ENCODE results near the gene TM4SF20.
"Not testable (repeated sequence)": the region's sequence is repeated elsewhere in the genome, so short reads cannot be mapped to it uniquely, and the experiment has no call there.

TM4SF20 gene

DNA sequence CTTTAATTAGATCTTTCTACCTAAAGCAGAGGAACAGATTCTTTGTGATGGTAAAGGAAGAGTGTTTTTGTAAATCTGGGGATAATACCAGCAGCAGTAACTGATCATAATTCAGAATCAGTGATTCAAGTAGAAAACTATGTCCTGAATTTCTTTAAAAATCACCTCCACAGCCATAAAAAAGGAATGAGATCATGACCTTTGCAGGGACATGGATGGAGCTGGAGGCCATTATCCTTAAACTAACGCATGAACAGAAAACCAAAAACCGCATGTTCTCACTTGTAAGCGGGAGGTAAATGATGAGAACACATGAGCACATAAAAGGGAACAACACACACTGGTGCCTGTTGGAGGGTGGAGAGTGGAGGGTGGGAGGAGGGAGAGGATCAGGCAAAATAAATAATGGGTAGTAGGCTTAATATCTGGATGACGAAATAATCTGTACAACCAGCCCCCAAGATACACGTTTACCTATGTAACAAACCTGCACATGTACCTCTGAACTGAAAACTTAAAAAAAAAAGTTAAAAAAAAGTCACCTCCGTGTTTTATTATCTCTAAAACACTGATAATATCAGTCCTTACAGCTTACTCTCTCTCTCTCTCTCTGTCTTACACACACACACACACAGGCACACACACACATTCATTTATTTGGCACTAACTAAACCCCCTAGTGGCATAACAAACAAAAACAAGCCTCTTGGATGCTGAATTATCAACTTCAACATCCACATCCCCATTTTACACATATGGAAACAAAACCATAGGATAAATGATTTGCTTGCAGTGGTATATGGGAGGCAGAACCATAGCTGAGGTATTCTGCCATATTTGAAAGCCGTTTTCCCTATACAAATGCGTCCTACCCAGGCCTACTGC lies 1.4 kb downstream of the TM4SF20 start:
- H3K27me3 ChIP-seq (ENCODE audit: control insufficient read depth in 1 of 2, insufficient read depth in 2 of 2, low read length in 2 of 2) = no peaks in the 10 kb centered on the region
- H3K36me3 ChIP-seq (ENCODE audit: insufficient read depth, low read length) = no peaks in the 10 kb centered on the region
- no peak overlapping the region for H3K9ac ChIP-seq (ENCODE audit: low read length)

GRCh38 chr2:227376656-227377396 lies 2.3 kb downstream of the TM4SF20 start:
- H3K4me3 ChIP-seq (ENCODE audit: low read depth in 1 of 2, low read length in 2 of 2) = no peak overlapping the region
- H3K27ac ChIP-seq (ENCODE audit: low read depth, low read length) = no peak overlapping the region
- H3K9me3 ChIP-seq (ENCODE audit: low read length) = no peaks in the 10 kb centered on the region
- no peaks in the 10 kb centered on the region for H3K4me1 ChIP-seq (ENCODE audit: insufficient read depth, low read length)
- no peak overlapping the region for H3K9ac ChIP-seq (ENCODE audit: low read length)
- H3K27me3 ChIP-seq (ENCODE audit: control insufficient read depth in 1 of 2, insufficient read depth in 2 of 2, low read length in 2 of 2) = no peaks in the 10 kb centered on the region
- no peaks in the 10 kb centered on the region for H3K36me3 ChIP-seq (ENCODE audit: insufficient read depth, low read length)

More for the DNA sequence above, 1.4 kb downstream of the TM4SF20 start:
- Histone ChIP-seq H3K9me3 (ENCODE audit: low read length) (no peaks in the 10 kb centered on the region), H3K4me3 (ENCODE audit: low read depth in 1 of 2, low read length in 2 of 2) (no peak overlapping the region), H3K27ac (ENCODE audit: low read depth, low read length) (no peak overlapping the region), H3K4me1 (ENCODE audit: insufficient read depth, low read length) (no peaks in the 10 kb centered on the region)

DNA sequence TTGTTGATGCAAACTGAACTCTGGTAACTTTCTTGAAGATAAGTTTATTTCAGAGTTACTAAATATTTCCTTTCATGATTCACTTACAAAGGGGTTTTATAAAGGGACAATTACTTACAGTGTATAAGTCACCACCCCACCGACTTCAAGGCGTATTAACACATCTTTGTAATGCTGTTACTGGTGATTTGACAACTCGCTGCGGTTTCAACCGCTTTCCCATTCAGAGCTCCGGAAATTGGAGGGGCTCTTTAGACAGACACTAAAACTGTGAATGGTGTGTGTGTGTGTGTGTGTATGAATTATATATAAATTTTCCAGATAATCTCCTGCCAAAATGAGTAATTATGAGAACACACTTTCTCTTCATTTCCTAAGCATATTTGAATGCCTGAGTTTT lies 4.9 kb downstream of the TM4SF20 start:
- Histone ChIP-seq H3K9ac (ENCODE audit: low read length) (no peak overlapping the region), H3K4me3 (ENCODE audit: low read depth in 1 of 2, low read length in 2 of 2) (no peak overlapping the region), H3K27ac (ENCODE audit: low read depth, low read length) (no peak overlapping the region), H3K36me3 (ENCODE audit: insufficient read depth, low read length) (no peaks in the 10 kb centered on the region), H3K27me3 (ENCODE audit: control insufficient read depth in 1 of 2, insufficient read depth in 2 of 2, low read length in 2 of 2) (no peaks in the 10 kb centered on the region), H3K9me3 (ENCODE audit: low read length) (no peaks in the 10 kb centered on the region), H3K4me1 (ENCODE audit: insufficient read depth, low read length) (no peaks in the 10 kb centered on the region)

DNA sequence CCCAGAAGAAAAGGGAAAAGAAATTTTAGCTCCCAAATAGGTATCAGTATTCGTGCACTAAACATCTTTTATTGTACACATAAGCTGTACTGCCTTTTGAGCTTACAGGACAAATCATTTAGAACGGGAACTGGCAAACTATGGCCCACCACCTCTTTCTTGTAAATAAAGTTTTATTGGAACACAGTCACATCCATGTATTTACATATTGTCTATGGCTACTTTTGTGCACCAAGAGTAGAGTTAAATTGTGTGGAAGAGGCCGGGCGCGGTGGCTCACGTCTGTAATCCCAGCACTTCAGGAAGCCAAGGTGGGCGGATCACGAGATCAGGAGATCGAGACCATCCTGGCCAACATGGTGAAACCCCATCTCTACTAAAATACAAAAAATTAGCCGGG lies 5.7 kb downstream of the TM4SF20 start:
- Histone ChIP-seq H3K27me3 (ENCODE audit: control insufficient read depth in 1 of 2, insufficient read depth in 2 of 2, low read length in 2 of 2) (no peaks in the 10 kb centered on the region), H3K9me3 (ENCODE audit: low read length) (no peaks in the 10 kb centered on the region), H3K4me3 (ENCODE audit: low read depth in 1 of 2, low read length in 2 of 2) (no peak overlapping the region), H3K36me3 (ENCODE audit: insufficient read depth, low read length) (no peaks in the 10 kb centered on the region), H3K9ac (ENCODE audit: low read length) (no peak overlapping the region), H3K27ac (ENCODE audit: low read depth, low read length) (no peak overlapping the region), H3K4me1 (ENCODE audit: insufficient read depth, low read length) (no peaks in the 10 kb centered on the region)

DNA sequence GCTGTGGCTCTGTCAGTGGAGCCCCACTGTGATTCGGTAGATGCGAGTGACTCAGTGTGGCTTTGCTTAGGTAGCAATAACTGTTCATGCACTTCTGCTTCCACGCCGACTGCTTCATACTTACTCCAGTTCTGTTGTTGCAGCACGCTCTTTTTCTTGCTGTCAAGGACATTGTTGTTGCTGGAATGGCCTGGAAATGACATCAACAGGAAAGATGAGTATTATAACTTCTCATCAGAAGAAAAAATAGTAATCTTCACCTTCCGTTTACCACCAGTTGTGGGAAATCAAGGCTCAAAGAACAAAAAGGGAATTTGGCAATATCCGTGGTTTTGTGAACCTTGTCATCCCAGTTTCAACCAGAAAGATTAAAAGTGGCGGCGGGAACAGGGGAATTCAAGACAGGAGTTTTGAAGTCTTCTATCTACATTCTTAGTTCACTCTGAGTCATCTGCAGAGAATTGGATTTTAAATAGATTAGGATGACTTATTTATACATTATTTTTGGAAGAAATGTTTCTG lies 8.3 kb downstream of the TM4SF20 start:
- Histone ChIP-seq H3K9me3 (ENCODE audit: low read length) (no peaks in the 10 kb centered on the region), H3K4me1 (ENCODE audit: insufficient read depth, low read length) (peaks cover 10% of the 10 kb centered on the region), H3K9ac (ENCODE audit: low read length) (no peak overlapping the region)

GRCh38 chr2:227370092-227370491 lies 9.0 kb downstream of the TM4SF20 start:
- no peaks in the 10 kb centered on the region for H3K36me3 ChIP-seq (ENCODE audit: insufficient read depth, low read length)
- H3K4me1 ChIP-seq (ENCODE audit: insufficient read depth, low read length) = peaks cover 10% of the 10 kb centered on the region
- H3K9ac ChIP-seq (ENCODE audit: low read length) = no peak overlapping the region
- H3K27me3 ChIP-seq (ENCODE audit: control insufficient read depth in 1 of 2, insufficient read depth in 2 of 2, low read length in 2 of 2) = no peaks in the 10 kb centered on the region
- no peaks in the 10 kb centered on the region for H3K9me3 ChIP-seq (ENCODE audit: low read length)
- H3K27ac ChIP-seq (ENCODE audit: low read depth, low read length) = no peak overlapping the region
- no peak overlapping the region for H3K4me3 ChIP-seq (ENCODE audit: low read depth in 1 of 2, low read length in 2 of 2)

More for the DNA sequence above, 8.3 kb downstream of the TM4SF20 start:
- H3K36me3 ChIP-seq (ENCODE audit: insufficient read depth, low read length) = no peaks in the 10 kb centered on the region
- no peak overlapping the region for H3K27ac ChIP-seq (ENCODE audit: low read depth, low read length)
- no peaks in the 10 kb centered on the region for H3K27me3 ChIP-seq (ENCODE audit: control insufficient read depth in 1 of 2, insufficient read depth in 2 of 2, low read length in 2 of 2)
- H3K4me3 ChIP-seq (ENCODE audit: low read depth in 1 of 2, low read length in 2 of 2) = no peak overlapping the region

DNA sequence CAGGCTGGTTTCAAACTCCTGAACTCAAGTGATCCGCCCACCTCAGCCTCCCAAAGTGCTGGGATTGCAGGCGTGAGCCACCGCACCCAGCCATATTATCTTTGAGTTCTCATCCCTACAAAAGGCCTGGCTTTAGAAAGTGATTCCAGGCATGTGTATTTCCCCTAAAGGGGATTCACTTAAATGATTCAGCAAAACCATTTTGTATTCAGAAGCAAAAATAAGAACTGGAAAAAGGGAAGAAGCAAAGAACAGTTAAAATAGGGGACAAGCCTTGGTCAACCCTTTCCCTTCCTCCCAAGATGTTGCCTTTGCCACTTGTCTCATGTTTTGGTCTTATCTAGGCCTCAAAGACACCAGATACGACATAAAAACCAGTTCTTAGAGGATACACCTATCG lies 10.5 kb downstream of the TM4SF20 start:
- Histone ChIP-seq H3K9me3 (ENCODE audit: low read length) (no peaks in the 10 kb centered on the region), H3K36me3 (ENCODE audit: insufficient read depth, low read length) (no peaks in the 10 kb centered on the region), H3K4me3 (ENCODE audit: low read depth in 1 of 2, low read length in 2 of 2) (no peak overlapping the region), H3K9ac (ENCODE audit: low read length) (no peak overlapping the region), H3K27me3 (ENCODE audit: control insufficient read depth in 1 of 2, insufficient read depth in 2 of 2, low read length in 2 of 2) (no peaks in the 10 kb centered on the region), H3K27ac (ENCODE audit: low read depth, low read length) (no peak overlapping the region), H3K4me1 (ENCODE audit: insufficient read depth, low read length) (peaks cover 10% of the 10 kb centered on the region)

- peaks cover 10% of the 10 kb centered on the region for H3K4me1 ChIP-seq (ENCODE audit: insufficient read depth, low read length)
- no peak overlapping the region for H3K27ac ChIP-seq (ENCODE audit: low read depth, low read length)
- H3K36me3 ChIP-seq (ENCODE audit: insufficient read depth, low read length) = no peaks in the 10 kb centered on the region
- H3K4me3 ChIP-seq (ENCODE audit: low read depth in 1 of 2, low read length in 2 of 2) = no peak overlapping the region
- H3K27me3 ChIP-seq (ENCODE audit: control insufficient read depth in 1 of 2, insufficient read depth in 2 of 2, low read length in 2 of 2) = no peaks in the 10 kb centered on the region
- no peak overlapping the region for H3K9ac ChIP-seq (ENCODE audit: low read length)
- no peaks in the 10 kb centered on the region for H3K9me3 ChIP-seq (ENCODE audit: low read length)
These were observed 11.7 kb downstream of the TM4SF20 start for GRCh38 chr2:227367427-227367795.

DNA sequence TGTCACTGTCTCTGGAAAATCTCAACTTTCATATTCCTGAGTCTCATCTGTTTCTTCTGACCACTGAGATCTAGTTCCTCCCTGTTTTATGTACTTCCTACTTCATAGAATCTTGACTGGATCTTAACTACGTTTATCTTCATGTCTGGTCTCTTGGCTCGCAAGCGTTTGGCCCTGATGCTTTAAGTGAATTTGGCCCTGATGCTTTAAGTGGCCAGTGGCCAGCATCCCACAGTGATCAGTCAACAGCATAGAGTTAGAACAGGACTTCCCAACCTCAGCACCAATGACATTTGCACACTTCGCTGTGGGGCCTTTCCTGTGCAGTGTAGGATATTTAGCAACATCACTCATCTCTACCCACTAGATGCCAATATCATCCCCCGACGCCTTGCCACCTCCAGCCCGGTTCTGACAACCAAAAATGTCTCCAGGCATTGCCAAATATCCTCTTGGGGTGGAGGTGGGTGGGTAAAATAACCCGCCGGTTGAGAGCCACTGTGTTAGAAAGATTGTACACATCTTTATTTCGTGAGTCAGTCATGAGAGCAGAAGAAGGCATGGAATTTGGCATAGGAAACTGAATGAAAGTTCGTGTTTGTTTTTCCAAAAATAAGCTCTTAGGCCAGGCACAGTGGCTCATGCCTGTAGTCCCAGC lies 12.2 kb downstream of the TM4SF20 start:
- Histone ChIP-seq H3K4me1 (ENCODE audit: insufficient read depth, low read length) (peaks cover 10% of the 10 kb centered on the region), H3K9me3 (ENCODE audit: low read length) (no peaks in the 10 kb centered on the region), H3K27ac (ENCODE audit: low read depth, low read length) (no peak overlapping the region), H3K27me3 (ENCODE audit: control insufficient read depth in 1 of 2, insufficient read depth in 2 of 2, low read length in 2 of 2) (no peaks in the 10 kb centered on the region), H3K9ac (ENCODE audit: low read length) (no peak overlapping the region), H3K4me3 (ENCODE audit: low read depth in 1 of 2, low read length in 2 of 2) (no peak overlapping the region), H3K36me3 (ENCODE audit: insufficient read depth, low read length) (no peaks in the 10 kb centered on the region)

DNA sequence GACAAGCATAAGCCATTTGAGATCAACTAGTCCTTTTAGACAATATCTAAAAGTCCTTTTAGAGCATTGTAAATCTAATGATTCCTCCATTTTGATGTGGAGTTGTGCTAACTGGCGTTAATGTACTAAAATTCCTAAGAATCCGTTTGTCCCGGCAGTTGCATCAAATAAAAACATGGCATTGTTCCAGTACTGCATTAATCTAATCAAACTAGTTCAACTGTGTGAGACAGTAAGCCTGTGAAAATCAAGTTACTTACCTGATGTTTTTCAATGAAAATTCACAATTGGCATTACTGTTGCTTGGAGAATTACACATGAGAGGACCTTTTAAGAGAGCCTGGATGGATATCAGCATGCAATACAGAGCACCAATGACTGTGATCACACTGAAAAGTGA lies 13.3 kb downstream of the TM4SF20 start:
- peaks cover 10% of the 10 kb centered on the region for H3K4me1 ChIP-seq (ENCODE audit: insufficient read depth, low read length)
- no peak overlapping the region for H3K4me3 ChIP-seq (ENCODE audit: low read depth in 1 of 2, low read length in 2 of 2)
- H3K27me3 ChIP-seq (ENCODE audit: control insufficient read depth in 1 of 2, insufficient read depth in 2 of 2, low read length in 2 of 2) = no peaks in the 10 kb centered on the region
- H3K9ac ChIP-seq (ENCODE audit: low read length) = no peak overlapping the region
- H3K27ac ChIP-seq (ENCODE audit: low read depth, low read length) = no peak overlapping the region
- H3K9me3 ChIP-seq (ENCODE audit: low read length) = no peaks in the 10 kb centered on the region
- H3K36me3 ChIP-seq (ENCODE audit: insufficient read depth, low read length) = peaks cover 3% of the 10 kb centered on the region

DNA sequence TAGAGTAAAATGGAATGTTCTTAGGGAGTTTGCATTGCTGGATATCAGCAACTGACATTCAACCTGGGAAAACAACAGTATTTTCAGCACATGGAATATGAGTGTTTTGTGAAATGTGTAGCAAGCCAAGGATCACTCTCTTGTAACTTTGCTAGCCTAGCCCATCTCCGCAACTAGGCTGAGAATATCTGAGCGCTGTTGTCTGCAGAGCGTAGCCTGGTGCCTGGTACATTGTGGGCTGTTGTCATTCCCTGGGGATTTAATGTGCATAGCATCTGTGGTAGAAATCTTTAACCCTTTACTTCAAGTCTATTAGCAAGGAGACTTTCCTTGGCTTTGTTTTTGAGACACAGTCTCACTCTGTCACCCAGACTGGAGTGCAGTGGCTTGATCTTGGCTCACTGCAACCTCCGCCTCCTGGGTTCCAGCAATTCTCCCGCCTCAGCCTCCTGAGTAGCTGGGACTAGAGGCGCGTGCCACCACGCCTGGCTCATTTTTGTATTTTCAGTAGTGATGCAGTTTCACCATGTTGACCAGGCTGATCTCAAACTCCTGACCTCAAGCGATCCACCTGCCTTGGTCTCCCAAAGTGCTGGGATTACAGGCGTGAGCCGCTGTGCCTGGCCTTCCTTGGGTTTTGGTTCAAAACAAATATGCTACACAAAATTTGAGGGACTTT lies 14.4 kb downstream of the TM4SF20 start:
- H3K9ac ChIP-seq (ENCODE audit: low read length); H3K9me3 ChIP-seq (ENCODE audit: low read length); H3K27ac ChIP-seq (ENCODE audit: low read depth, low read length); H3K4me3 ChIP-seq (ENCODE audit: low read depth in 1 of 2, low read length in 2 of 2); H3K4me1 ChIP-seq (ENCODE audit: insufficient read depth, low read length); H3K27me3 ChIP-seq (ENCODE audit: control insufficient read depth in 1 of 2, insufficient read depth in 2 of 2, low read length in 2 of 2): not testable (repeated sequence)
- H3K36me3 ChIP-seq (ENCODE audit: insufficient read depth, low read length) = peaks cover 11% of the 10 kb centered on the region

All from muscle layer of colon (tissue), 2 donors.